Measurements from ENCODE around the gene NR1H4. TPM values are rescaled to one million over a fixed set of nuclear protein-coding genes. Genes with fewer than 3 reads are reported as not detected.

NR1H4 gene
- total and polyA plus RNA-seq, 2 of the 8 experiments (the other 6 are each of a cell fraction or from before 2014, with no cell fraction given): not detected

DNA sequence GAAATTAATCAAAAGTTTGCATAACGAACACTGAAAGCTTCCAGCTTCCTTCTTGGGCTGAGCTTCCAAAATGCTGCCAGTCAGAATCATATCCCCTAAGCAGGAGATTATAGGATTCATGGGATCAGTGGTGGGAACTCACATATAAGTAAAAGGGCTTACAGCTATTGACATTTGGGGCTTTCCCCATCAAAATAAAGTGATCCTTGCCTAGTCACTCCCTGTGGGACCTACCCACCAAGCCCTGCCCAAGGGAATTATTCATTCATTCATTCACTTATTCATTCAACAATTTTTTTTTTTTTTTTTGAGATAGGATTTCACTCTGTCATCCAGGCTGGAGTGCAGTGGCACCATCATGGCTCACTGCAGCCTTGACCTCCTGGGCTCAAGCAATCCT lies 47.5 kb upstream of the NR1H4 start (continued):
- TF ChIP-seq, protein P1, sequence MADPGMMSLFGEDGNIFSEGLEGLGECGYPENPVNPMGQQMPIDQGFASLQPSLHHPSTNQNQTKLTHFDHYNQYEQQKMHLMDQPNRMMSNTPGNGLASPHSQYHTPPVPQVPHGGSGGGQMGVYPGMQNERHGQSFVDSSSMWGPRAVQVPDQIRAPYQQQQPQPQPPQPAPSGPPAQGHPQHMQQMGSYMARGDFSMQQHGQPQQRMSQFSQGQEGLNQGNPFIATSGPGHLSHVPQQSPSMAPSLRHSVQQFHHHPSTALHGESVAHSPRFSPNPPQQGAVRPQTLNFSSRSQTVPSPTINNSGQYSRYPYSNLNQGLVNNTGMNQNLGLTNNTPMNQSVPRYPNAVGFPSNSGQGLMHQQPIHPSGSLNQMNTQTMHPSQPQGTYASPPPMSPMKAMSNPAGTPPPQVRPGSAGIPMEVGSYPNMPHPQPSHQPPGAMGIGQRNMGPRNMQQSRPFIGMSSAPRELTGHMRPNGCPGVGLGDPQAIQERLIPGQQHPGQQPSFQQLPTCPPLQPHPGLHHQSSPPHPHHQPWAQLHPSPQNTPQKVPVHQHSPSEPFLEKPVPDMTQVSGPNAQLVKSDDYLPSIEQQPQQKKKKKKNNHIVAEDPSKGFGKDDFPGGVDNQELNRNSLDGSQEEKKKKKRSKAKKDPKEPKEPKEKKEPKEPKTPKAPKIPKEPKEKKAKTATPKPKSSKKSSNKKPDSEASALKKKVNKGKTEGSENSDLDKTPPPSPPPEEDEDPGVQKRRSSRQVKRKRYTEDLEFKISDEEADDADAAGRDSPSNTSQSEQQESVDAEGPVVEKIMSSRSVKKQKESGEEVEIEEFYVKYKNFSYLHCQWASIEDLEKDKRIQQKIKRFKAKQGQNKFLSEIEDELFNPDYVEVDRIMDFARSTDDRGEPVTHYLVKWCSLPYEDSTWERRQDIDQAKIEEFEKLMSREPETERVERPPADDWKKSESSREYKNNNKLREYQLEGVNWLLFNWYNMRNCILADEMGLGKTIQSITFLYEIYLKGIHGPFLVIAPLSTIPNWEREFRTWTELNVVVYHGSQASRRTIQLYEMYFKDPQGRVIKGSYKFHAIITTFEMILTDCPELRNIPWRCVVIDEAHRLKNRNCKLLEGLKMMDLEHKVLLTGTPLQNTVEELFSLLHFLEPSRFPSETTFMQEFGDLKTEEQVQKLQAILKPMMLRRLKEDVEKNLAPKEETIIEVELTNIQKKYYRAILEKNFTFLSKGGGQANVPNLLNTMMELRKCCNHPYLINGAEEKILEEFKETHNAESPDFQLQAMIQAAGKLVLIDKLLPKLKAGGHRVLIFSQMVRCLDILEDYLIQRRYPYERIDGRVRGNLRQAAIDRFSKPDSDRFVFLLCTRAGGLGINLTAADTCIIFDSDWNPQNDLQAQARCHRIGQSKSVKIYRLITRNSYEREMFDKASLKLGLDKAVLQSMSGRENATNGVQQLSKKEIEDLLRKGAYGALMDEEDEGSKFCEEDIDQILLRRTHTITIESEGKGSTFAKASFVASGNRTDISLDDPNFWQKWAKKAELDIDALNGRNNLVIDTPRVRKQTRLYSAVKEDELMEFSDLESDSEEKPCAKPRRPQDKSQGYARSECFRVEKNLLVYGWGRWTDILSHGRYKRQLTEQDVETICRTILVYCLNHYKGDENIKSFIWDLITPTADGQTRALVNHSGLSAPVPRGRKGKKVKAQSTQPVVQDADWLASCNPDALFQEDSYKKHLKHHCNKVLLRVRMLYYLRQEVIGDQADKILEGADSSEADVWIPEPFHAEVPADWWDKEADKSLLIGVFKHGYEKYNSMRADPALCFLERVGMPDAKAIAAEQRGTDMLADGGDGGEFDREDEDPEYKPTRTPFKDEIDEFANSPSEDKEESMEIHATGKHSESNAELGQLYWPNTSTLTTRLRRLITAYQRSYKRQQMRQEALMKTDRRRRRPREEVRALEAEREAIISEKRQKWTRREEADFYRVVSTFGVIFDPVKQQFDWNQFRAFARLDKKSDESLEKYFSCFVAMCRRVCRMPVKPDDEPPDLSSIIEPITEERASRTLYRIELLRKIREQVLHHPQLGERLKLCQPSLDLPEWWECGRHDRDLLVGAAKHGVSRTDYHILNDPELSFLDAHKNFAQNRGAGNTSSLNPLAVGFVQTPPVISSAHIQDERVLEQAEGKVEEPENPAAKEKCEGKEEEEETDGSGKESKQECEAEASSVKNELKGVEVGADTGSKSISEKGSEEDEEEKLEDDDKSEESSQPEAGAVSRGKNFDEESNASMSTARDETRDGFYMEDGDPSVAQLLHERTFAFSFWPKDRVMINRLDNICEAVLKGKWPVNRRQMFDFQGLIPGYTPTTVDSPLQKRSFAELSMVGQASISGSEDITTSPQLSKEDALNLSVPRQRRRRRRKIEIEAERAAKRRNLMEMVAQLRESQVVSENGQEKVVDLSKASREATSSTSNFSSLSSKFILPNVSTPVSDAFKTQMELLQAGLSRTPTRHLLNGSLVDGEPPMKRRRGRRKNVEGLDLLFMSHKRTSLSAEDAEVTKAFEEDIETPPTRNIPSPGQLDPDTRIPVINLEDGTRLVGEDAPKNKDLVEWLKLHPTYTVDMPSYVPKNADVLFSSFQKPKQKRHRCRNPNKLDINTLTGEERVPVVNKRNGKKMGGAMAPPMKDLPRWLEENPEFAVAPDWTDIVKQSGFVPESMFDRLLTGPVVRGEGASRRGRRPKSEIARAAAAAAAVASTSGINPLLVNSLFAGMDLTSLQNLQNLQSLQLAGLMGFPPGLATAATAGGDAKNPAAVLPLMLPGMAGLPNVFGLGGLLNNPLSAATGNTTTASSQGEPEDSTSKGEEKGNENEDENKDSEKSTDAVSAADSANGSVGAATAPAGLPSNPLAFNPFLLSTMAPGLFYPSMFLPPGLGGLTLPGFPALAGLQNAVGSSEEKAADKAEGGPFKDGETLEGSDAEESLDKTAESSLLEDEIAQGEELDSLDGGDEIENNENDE (IDR thresholded peaks at IDR 0.05; ENCODE audit: insufficient replicate concordance, low read length): no peak
- TF ChIP-seq BRCA1 (IDR thresholded peaks at IDR 0.05; ENCODE audit: low read depth, low read length): no peak

All from H1 (cell line).